Epithelial cell of esophagus (primary cell): Measurements from ENCODE around the gene RNF32.

ENCODE experiments used
- DNase-seq: peaks from one replicate; pipeline ENCODE4 v3.0.0; 2010; ENCODE audit warnings: low read depth
- H3K4me3 ChIP-seq: 2 replicates; pipeline ENCODE4 v1.5.1; 2011; ENCODE audit warnings: mild to moderate bottlenecking, low read length, control low read depth
- CTCF ChIP-seq: IDR thresholded peaks from 2 replicates; pipeline ENCODE4 v1.5.1; 2011; ENCODE audit warnings: low read depth, mild to moderate bottlenecking, low read length, control low read depth, inconsistent platforms; ENCODE audit not compliant: insufficient read depth; ENCODE audit errors: missing control alignments

RNF32 gene

GRCh38 chr7:156675721-156676120 lies 35.1 kb downstream of the RNF32 start:
- no peak for DNase-seq
- H3K4me3 ChIP-seq = no peak overlapping the region
- TF ChIP-seq CTCF = no peak

GRCh38 chr7:156676263-156676662 lies 35.7 kb downstream of the RNF32 start:
- DNase-seq = no peak
- H3K4me3 ChIP-seq = no peak overlapping the region
- TF ChIP-seq CTCF = no peak

- DNase-seq = no peak
- TF ChIP-seq CTCF = no peak
These were observed 36.9 kb downstream of the RNF32 start for GRCh38 chr7:156677374-156678054.

GRCh38 chr7:156680281-156680680 lies 39.7 kb downstream of the RNF32 start:
- no peak for DNase-seq
- no peak overlapping the region for H3K4me3 ChIP-seq
- TF ChIP-seq CTCF = no peak

More at GRCh38 chr7:156677374-156678054, 36.9 kb downstream of the RNF32 start:
- H3K4me3 ChIP-seq = no peak overlapping the region

- TF ChIP-seq CTCF = no peak
- no peak overlapping the region for H3K4me3 ChIP-seq
- no peak for DNase-seq
These were observed 42.4 kb downstream of the RNF32 start for GRCh38 chr7:156682928-156683327.

- no peak for TF ChIP-seq CTCF
These were observed 43.7 kb downstream of the RNF32 start for GRCh38 chr7:156684251-156684650.

GRCh38 chr7:156684661-156685060 lies 44.1 kb downstream of the RNF32 start:
- no peak for DNase-seq
- no peak for TF ChIP-seq CTCF
- no peak overlapping the region for H3K4me3 ChIP-seq

More at GRCh38 chr7:156684251-156684650, 43.7 kb downstream of the RNF32 start:
- no peak for DNase-seq
- H3K4me3 ChIP-seq = no peak overlapping the region
